Heart left ventricle (tissue), 13 donors: ENCODE data around the gene PMP22.

Experiments used
- CTCF ChIP-seq, 12 donors: fragments of 200-600 bp; sonication (generic) in 4 of 12; IDR thresholded peaks; one replicate each; pipeline versions ENCODE4 v1.5.0 to v1.8.0; 2018 to 2022; ENCODE audit warnings: antibody characterized with exemption in 12 of 12, mild to moderate bottlenecking in 5 of 12
- POLR2A ChIP-seq, 2 donors: fragments of 450-650 bp; IDR thresholded peaks; one replicate each; pipeline ENCODE4 v1.6.1; 2017; ENCODE audit warnings: antibody characterized with exemption in 2 of 2, mild to moderate bottlenecking in 2 of 2, moderate library complexity in 2 of 2
- donor health status: ischemic (EF 13 %, LVEDD 7.1; RV severe dilation, severe dysfunction).
- donor health status: DM: no; HTN: yes; CAD: no.
- donor health status: DM: no; HTN: no; CAD: no.
- donor health status: ischemic (EF 25% LVEDD 6.9; RV normal size, moderate dysfunction).
- donor health status: ischemic (EF 25% LVEDD 5.7; RV mildly dilated, moderate dysfunction).
- donor health status: ischemic (EF 35%, LVEDD 5.7; RV mildly dilated, moderate dysfunction).
- donor health status: nonischemic (EF 11% LVEDD 7.7; RV severe dilation, severe dysfunction).
- donor health status: DM: yes; HTN: yes; CAD: no.
- donor health status: PGD.
- donor health status: ischemic (EF 29% LVEDD 5.4; RV normal size, mild dysfunction).
- donor health status: nonischemic (EF 23%, LVEDD 6.1; RV moderate dilation, normal function).

- TF ChIP-seq CTCF (IDR thresholded peaks at IDR 0.05) (no peak), POLR2A (IDR thresholded peaks at IDR 0.05) (no peak)
Observed at GRCh38 chr17:15268461-15268860, 3.3 kb upstream of the PMP22 start.
